Measurements from ENCODE around the gene ZCCHC24. TPM values are rescaled to one million over a fixed set of nuclear protein-coding genes. Genes with fewer than 3 reads are reported as not detected.

The ZCCHC24 gene
- total RNA-seq, result 33.9 TPM

DNA sequence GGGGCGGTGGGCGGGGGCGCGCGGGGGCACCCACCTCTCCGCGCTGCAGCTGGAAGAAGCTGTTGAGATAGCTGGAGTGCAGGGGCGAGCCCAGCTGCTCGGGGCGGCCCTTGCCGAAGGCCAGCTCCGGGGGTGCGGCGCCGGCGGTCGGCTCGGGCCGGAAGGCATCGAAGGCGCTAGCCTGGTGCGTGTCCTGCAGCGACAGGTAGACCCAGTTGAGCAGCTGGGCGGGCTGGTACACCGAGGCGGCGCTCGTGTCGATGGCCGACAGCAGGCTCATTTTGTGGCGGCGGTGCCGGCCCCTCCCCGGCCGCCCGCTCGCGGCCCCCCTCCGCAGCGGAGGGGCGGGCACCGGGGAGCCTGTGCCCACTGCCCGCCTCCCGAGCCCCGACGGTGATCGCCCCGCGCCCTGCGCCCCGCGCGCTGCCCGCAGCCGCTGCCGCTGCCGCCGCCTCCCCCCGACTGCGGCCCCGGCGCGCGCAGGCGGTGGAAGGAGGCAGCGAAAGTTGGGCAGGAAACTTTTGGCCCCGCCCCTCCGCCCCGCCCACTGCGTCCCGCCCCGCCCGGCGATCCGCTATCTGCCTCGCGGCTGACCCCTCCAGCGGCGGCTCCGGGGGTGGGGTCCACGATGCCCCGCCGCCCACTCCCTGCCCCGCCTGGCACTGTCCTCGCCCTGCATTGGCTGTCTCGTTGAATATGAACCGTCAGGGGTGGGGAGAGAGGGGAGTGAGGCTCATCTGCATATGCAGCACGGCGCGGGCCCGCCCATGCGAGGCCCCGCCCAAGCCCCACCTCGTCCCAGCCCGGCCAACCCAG is at the start of gene ZCCHC24:
ZCCHC24 (minus strand) TSS at position 464 of the 816 bp plus-strand sequence; CDS start at position 280, 184 bp downstream.
- DNase-seq (ENCODE audit: low spot score), result peak; percentile 99

DNA sequence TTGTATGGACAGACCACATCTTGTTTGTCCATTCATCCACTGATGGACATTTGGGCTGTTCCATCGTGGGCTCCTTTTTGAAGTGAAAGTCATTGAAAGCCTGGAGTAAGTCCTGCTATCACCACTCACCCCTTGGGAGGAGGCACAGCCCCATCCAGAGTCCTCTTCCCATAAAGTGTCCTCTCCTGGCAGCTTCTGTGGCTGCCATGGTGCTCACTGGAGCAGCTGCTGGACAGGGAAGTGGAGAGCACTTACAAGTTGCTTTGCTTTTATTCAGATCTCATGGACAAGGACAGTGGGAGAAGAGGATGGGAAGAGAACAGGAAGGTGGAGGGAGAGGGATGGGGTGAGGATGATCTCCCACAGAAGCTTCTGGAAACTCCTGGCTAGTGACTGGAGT is 48.4 kb upstream of the ZCCHC24 start:
- DNase-seq (ENCODE audit: low spot score), result no peak

DNA sequence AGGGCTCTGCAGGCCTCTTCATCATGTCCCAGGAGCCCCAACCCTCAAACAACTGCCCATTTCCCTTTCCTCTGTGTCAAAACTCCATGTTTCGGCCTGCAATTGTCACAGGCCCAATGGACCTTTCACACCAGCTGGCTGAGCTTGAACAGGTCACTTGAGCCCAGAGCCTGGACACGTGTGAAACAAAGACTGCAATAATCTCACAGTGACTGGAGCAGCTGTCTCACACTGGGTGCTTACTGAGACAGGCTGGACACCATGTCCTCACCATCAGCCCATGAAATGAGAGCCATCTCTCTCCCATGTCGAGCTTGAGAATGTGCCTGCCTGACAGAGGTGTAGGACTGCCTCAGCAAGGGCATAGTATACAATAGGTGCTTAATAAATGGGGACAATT is 47.4 kb upstream of the ZCCHC24 start:
- no peak for DNase-seq (ENCODE audit: low spot score)

DNA sequence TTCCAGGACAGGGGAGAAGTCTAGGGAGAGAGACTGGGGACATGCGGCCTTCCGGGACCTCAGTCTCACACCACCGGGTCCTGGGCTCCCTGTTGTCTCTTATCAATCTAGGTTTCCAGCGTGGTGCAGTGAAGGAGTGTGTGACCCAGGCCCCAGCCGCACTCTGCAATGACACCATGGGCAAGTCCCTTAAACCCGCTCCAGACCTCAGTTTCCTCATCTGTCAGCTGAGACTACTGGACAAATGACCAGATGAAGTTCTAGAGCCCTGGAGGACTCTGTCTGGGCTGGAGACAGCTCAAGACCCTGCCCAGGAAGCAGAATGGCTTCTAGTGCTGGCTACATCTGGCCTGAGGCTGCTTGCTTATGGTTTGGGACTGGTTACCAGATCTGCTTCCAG is 46.8 kb upstream of the ZCCHC24 start:
- DNase-seq (ENCODE audit: low spot score), result no peak

DNA sequence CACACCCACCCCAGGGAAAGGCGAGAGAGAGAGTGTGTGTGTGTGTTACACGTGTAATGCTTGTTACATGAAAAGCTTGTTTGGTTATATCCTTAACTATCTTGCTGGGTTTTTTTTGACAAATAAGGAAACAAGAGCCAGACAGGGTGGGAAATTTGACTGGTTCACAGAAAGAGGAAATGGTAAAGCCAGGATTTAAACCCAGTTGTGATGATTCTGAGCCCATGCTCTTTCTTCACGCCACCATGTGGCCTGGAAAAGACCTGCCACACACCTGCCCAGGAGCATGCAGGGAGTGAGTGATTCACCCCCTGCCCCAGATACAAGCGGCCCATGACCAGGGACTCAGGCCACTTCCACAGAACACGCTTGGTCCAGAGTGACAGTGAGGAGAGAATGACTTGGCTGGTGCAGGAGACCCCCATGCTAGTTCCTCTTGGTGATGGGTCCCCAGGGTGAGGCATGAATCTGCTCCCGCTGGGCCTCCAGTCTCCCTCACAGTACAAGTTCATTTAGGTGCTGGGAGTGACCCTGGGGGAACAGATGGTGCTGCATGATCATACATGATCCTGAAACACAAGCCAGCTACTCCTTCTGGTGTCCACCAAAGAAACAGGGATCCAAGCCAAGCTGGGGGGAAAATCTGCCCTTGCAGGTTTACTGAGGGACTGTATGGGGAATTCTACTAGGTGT is 45.9 kb upstream of the ZCCHC24 start:
- DNase-seq (ENCODE audit: low spot score), result no peak

DNA sequence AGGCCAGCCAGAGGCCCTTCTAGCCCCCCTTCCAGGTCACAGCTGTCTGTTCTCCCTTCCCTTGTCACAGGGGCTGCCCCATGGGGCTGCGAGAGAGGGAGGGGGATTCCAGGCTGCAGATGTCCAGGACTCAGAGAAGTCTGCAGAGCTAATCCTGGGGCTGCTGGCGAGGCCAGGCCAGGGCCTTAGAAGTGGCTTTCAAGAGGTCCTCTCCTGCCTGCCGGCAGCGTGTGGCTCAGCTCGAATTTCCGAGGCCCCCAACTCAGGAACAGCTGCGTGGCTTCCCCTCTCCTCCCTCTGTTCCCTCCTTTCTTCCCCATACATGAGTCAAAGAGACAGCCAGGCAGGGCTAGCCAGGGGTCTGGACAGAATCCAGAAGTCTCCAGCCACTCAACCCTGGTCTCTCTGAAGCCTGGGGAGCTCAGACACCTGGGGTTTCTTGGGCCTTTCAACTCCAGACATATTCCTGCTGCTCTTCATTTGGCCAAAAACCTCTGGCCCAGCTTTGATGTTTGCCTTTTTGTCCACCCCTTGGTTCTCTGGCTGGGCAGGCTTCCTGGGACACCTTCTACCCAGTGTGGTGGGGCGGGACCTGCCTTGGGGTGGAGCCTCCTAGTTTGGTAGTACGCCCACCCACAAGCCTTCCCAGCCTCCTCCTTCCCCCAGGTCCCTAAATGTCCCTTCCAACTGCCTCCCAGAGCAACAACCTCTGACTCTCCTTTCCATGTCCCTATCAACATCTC is 45.1 kb upstream of the ZCCHC24 start:
- DNase-seq (ENCODE audit: low spot score), result no peak

DNA sequence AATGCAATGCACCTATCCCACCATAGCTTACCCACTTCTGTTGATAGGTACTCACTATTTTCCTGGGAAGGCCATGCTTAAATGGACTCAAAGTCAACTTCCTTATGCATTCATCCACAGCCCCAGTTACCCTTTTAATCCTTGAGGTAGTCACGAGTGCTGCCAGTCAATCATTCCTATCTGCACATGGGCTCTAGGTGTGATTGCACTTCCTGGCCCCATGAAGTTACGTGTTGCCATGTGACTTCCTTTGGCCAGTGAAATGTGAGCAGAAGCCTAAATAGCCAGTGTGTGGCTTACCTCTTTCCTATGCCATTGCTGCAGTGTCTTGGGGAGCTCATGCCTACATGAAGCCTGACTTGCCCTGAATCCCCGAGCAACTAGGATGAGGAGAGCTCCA is 43.4 kb upstream of the ZCCHC24 start:
- no peak for DNase-seq (ENCODE audit: low spot score)

DNA sequence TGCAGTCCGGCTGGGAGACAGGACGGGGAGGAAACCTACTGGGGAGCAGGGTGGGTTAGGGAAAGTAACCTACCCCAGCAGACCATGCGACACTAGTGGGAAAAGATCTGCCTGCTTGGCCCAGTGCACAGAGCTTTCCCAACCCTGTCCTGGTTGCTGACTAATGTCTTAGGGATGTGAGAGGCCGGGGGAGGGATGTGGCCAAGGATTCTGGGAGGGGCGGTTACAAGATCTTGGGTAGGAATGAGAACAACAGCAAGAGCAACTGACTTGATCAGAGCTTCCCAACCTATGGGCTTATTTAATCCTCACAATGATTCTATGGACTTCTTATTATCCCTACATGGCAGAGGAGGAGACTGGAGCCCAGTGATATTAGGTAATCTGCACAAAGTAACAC is 42.9 kb upstream of the ZCCHC24 start:
- peak; percentile 83 for DNase-seq (ENCODE audit: low spot score)

DNA sequence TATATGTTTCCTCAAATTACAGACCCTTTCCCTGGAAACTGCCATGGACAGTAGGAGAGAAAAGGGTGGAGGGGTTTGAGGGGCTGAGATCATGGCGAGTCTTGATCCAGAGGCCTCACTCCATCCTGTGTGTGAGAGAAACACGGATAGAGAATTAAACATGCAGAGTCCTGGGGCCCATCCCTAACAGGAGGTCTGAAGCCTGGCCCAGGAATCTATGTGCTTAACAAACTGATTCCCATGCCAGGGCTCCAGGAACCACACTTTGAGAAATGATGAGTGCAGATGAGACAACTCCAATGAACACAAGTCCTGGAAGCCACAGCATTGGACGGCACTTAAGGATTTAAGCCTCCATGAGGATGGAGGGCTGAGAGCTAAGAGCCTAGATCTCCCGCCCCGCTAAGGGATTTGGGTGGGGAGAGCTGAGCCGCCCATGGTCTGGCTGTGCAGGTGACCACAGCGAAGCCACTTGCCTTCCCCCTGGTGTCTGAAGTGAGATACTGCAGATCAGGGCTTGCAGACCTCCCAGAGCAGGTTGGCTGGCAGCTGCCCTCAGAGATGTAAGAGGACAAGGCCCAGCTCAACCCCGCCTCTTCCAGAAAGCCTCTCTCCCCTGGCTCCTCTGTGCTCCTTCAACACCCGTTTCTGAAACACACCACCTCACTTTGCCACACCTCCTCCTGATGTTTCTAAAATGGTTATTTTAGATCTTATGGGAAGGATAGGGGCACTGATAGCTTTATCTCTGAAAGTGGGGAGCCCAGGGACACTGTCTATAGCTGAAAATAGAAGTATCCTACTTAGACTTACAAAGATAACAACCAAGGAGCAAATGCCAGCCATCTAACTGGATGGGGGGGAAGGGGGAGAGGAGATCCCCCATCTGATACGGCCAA is 42.1 kb upstream of the ZCCHC24 start:
- peak; percentile 66 for DNase-seq (ENCODE audit: low spot score)

DNA sequence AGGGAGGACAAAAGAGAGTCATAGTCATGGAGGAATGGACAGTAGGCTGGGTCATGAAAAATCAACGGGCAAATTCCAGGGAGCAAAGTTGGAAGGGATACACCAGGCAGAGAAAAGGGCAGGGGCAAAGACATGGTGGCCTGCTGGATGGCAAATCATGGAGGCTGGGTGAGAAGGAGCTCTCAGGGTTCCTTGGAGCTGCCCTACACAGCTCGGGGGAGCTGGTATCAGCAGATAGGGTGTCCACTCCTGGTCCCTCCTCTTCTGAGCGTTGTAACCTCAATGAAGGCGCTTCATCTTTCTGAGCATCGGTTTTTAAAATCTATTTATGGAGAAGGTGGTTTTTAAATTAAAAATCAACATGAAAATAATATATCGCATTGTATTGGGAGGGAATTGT is 39.1 kb upstream of the ZCCHC24 start:
- DNase-seq (ENCODE audit: low spot score), result no peak

DNA sequence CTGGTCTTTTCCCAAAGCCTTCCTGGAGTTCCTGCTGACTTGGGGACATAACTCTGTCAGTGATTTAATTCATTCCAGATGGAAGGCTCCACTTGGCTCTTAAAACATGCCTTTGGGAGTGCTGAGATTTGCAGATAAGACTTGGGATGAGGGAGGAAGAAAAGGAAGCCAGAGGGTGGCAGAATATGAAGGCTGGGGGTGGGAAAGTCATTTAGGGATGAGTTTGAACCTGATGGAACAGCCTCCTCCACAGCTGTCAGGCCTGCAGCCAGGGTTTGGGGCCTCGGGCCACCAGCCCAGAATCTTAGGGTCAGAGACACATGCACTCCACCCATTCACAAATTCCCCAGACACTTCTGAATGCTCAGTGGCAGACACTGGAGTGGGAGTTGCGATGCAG is 38.5 kb upstream of the ZCCHC24 start:
- DNase-seq (ENCODE audit: low spot score), result peak; percentile 67

DNA sequence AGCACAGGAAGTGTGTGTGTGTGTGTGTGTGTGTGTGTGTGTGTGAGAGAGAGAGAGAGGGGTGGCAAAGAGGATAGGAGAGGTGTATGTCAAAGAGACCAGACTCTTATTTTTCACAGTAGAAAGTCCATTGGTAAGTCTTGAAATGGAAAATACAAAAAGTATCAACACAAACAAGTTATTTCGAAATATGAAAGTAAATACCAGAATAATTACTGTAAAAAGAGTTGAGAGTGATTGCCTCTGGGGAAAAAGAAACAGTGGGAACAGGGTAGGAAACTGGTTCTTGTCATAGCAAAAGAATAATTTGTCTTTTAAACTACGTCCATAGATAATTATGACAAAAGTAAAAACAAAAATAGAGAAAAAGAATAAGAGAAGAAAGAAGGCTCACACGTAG is 37.9 kb upstream of the ZCCHC24 start:
- no peak for DNase-seq (ENCODE audit: low spot score)

DNA sequence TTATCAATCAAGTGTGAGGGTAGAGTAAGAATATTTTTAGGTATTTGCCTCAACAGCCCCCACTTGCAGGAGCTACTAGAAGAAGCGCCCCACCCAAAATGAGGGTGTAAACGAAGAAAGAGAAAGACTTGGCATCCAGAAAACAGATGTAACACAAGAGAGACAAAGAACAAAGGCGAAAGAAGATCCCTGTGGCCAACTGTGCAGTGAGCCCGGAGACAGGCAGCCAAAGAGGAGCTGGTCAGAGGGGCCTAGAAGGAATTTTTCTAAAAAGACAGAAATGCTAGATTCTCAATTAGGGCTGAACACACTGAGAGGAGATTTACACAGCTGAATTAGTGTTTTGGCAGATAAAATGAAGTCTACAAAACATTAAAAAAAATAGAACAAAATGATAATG is 37.3 kb upstream of the ZCCHC24 start:
- DNase-seq (ENCODE audit: low spot score), result no peak

DNA sequence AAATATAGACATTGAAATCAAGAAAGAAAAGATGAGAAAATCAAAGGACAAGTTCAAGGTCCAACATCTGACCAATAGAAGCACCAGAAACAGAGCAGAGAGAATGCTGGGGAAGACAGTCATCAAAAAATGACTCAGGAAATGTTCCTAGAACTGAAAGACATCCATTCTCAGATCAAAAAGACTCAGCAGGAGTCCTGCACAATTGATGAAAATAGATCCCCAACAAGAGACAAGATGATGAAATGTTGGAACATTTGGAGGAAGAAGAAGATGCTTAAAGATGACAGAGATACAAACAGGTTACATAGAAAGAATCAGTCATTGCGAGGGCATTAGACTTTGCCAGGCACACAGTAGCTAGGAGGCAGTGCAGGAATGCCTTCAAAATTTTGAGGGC is 36.9 kb upstream of the ZCCHC24 start:
- DNase-seq (ENCODE audit: low spot score), result no peak

DNA sequence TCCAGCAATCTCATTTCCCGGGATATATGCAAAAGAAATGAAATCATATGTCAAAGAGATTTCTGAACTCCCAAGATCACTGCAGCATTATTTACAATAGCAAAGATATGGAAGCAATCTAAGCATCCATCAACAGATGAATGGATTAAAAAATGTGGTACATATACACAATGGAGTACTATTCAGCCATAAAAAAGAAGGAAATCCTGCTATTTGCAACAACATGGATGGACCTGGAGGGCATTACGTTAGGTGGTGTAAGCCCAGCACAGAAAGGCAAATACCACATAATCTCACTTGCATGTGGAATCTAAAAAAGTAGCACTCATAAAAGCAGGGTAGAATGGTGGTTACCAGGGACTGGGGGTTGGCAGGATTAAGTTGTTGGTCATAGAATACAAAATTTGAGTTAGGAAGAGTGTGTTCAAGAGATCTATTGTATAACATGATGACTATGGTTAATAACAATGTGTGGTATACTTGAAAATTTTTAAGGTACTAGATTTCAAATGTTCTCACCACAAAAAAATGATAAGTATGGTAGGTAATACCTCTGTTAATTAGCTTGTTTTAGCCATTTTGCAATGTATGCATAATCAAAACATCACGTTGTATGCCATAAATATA is 34.0 kb upstream of the ZCCHC24 start:
- no peak for DNase-seq (ENCODE audit: low spot score)

DNA sequence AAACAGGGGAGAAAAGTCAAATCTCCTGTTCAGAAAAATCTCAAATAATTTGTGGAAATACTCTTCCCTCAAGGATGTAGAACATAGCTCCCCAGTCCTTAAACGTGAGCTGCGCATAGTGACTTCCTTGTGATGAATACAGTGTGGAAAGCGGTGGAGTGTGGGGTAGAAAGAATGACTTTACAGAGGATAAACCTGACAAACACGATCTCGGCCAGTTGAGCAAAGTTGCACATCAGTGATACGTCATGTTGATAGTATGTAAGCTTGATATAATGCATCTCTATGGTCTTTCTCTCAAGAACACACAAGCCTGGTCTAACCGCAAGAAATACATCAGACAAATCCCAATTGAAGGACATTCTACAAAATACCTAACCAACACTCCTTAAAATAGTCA is 32.0 kb upstream of the ZCCHC24 start:
- DNase-seq (ENCODE audit: low spot score), result no peak

DNA sequence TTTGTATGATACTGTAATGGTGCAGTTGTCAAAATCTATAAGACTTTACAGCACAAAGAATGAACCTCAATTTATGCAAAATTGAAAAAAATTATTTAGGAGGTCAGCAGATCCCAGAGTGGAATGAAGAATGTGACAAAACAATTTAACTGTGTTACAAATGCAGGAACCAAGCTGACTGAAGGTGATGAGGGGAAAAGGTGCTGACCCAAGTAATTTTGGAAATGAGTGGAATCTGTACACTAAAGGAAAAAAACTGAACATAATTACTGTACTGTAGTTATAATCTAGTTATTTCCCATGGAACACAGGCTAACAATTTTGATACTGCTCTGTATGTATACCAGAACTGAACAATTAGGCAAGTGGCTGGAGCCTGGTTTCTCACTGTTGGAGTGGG is 31.2 kb upstream of the ZCCHC24 start:
- DNase-seq (ENCODE audit: low spot score), result no peak

DNA sequence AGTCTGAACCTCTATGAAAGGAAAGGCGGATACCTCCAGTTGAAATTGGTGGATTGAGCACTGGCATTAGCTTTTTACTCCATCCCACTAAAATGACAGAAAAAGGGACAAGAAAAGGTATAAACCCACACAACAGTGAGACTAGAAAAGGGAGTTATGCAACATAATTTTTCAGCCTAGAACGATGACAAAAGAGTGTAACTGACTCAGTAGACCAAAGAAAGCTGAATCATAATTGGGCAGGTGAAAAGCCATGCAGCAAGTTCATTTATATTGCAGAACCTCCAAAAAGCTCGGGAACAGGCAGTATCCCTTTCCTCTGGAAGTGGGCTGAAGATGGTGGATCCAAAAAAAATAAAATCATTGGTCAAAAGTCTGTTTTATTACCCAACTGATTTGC is 30.5 kb upstream of the ZCCHC24 start:
- no peak for DNase-seq (ENCODE audit: low spot score)

DNA sequence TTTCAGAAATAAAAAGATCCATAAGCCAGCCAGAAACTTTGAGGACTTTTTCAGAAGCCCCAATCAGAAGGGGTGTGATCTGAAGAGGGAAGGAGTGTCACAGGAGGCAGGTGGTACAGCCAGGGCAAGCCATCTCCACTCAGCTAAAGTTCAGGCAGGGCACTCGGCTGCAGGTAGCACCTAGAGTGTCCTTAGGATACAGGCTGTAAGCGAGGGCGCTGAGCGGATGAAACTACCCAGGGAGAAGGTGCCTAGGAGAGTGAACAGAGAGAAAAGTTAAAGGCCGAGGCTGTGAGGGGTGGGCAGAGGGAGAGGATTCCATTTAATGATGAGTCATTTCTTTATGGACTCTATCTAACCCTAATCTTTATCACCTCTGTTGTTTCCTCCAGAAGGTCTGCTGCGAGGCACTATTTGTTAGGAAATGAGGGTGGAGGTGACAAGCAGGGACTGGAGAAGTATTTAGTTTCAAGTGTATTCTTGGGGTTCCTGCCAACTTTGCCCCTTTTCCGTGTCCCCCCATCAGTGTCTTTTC is 29.8 kb upstream of the ZCCHC24 start:
- no peak for DNase-seq (ENCODE audit: low spot score)

DNA sequence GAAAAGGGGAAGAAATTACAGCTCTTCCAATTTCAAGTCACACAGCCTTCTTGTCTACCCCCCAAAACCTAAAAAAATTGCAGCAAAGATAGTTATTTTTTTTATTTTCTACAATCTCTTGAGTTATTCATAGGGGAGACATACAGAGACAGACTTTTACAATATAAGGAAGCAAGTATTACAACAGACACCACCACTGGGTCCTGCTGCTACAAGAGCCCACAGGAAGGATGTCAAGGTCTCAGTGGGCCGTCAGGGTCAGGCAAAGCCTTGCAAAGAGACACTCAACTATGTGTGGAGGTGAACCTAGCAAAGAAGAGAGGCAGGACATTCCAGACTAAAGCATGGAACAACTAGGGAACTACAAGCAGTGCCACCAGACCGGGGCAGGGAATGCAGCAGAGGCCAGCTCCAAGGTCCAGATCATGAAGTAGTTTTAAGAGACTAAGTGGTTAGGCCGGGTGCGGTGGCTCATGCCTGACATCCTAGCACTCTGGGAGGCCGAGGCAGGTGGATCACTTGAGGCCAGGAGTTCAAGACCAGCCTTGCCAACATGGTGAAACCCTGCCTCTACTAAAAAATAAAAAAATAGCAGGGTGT is 28.2 kb upstream of the ZCCHC24 start:
- DNase-seq (ENCODE audit: low spot score), result no peak

DNA sequence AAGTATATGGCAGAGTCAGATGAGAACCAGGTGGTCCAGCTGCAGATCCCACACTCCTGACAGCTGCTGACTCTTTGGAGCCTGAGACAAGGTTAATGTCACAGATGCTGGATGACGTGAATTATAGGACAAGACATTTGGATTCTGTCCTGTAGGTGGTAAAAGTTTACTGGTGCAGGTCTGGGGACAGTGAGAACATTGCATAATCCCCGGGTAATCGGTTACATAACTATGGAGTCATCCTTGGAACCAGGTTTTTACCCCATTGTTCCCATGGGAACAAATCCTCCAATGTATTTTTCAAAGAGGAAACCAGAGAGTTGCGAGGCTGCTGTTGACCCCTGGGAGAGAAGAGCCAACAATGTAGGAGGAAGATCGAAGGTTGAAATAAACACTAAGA is 27.5 kb upstream of the ZCCHC24 start:
- DNase-seq (ENCODE audit: low spot score), result no peak
